WTC11 (cell line): ENCODE data around the gene TSR3. TPM values are rescaled to one million over a fixed set of nuclear protein-coding genes. Genes with fewer than 3 reads are reported as not detected.

Experiments
- ATAC-seq: fragments of 200-7000 bp; cut with Tn5 transposase; 2 replicates; pipeline ENCODE4 v1.10.0; 2021; ENCODE audit warnings: mild to moderate bottlenecking, moderate library complexity
- CTCF ChIA-PET: fragments of 300-600 bp; sonication (Branson Sonifier 250); formaldehyde crosslinking; loops from one replicate; lab custom pipeline; 2021; ENCODE audit warnings: antibody characterized with exemption; lab: Charles Lee
- POLR2A ChIA-PET: fragments of 350-600 bp; sonication (Branson Sonifier 250); formaldehyde crosslinking; loops from one replicate; lab custom pipeline; 2021; ENCODE audit warnings: antibody characterized with exemption; lab: Charles Lee
- DNase-seq: peaks from one replicate; pipeline ENCODE4 v3.0.0; 2021; ENCODE audit warnings: low spot score
- H3K27ac Mint-ChIP-seq: 2 replicates; pipeline ENCODE4 v1.8.0; 2021; ENCODE audit warnings: mixed read lengths
- H3K27me3 Mint-ChIP-seq: 2 replicates; pipeline ENCODE4 v1.8.0; 2021; ENCODE audit warnings: low read depth, mild to moderate bottlenecking, moderate library complexity, mixed read lengths
- H3K36me3 Mint-ChIP-seq: 2 replicates; pipeline ENCODE4 v1.8.0; 2021; ENCODE audit warnings: mixed read lengths
- H3K4me1 Mint-ChIP-seq: 2 replicates; pipeline ENCODE4 v1.8.0; 2022; ENCODE audit warnings: mixed read lengths
- H3K4me3 Mint-ChIP-seq: 2 replicates; pipeline ENCODE4 v1.8.0; 2021; ENCODE audit warnings: mild to moderate bottlenecking, moderate library complexity, mixed read lengths
- H3K9me3 Mint-ChIP-seq: 2 replicates; pipeline ENCODE4 v1.8.0; 2021; ENCODE audit warnings: mixed read lengths
- ERG ChIP-seq: fragments of 250-450 bp; sonication (Bioruptor Pico); IDR thresholded peaks from 2 replicates; pipeline ENCODE4 v1.8.0; 2021; ENCODE audit warnings: mild to moderate bottlenecking
- FOXK1 ChIP-seq: sonication (generic); formaldehyde crosslinking; IDR thresholded peaks from 2 replicates; pipeline ENCODE4 v1.8.0; 2022; ENCODE audit warnings: mild to moderate bottlenecking, moderate library complexity, missing genetic modification reagents
- GRHL2 ChIP-seq: fragments of 250-450 bp; sonication (Bioruptor Pico); IDR thresholded peaks from 2 replicates; pipeline ENCODE4 v1.8.0; 2022; ENCODE audit warnings: mild to moderate bottlenecking, moderate library complexity; ENCODE audit not compliant: insufficient replicate concordance, severe bottlenecking
- GTF2I ChIP-seq: fragments of 250-450 bp; sonication (Bioruptor Pico); conservative IDR thresholded peaks from 2 replicates; pipeline ENCODE4 v1.4.0; 2021; ENCODE audit warnings: mild to moderate bottlenecking
- JUN ChIP-seq: sonication (generic); formaldehyde crosslinking; IDR thresholded peaks from 2 replicates; pipeline ENCODE4 v1.8.0; 2023; ENCODE audit warnings: mild to moderate bottlenecking, missing genetic modification reagents
- RORB ChIP-seq: fragments of 250-450 bp; sonication (Bioruptor Pico); IDR thresholded peaks from 2 replicates; pipeline ENCODE4 v1.9.0; 2021; ENCODE audit warnings: mild to moderate bottlenecking
- SMAD3 ChIP-seq: sonication (generic); formaldehyde crosslinking; IDR thresholded peaks from 2 replicates; pipeline ENCODE4 v1.8.0; 2022; ENCODE audit warnings: missing genetic modification reagents, mild to moderate bottlenecking, borderline replicate concordance
- SP1 ChIP-seq: sonication (generic); formaldehyde crosslinking; conservative IDR thresholded peaks from 2 replicates; pipeline ENCODE4 v1.8.1; 2022; ENCODE audit warnings: missing genetic modification reagents
- ZBTB21 ChIP-seq: sonication (generic); formaldehyde crosslinking; IDR thresholded peaks from 2 replicates; pipeline ENCODE4 v1.8.1; 2023; ENCODE audit warnings: mild to moderate bottlenecking, missing genetic modification reagents, borderline replicate concordance
- ZBTB43 ChIP-seq: sonication (generic); formaldehyde crosslinking; IDR thresholded peaks from 2 replicates; pipeline ENCODE4 v1.8.1; 2023; ENCODE audit warnings: mild to moderate bottlenecking, missing genetic modification reagents
- ZNF219 ChIP-seq: sonication (generic); formaldehyde crosslinking; IDR thresholded peaks from 2 replicates; pipeline ENCODE4 v1.8.0; 2023; ENCODE audit warnings: missing genetic modification reagents, mild to moderate bottlenecking, borderline replicate concordance
- ZNF396 ChIP-seq: fragments of 250-450 bp; sonication (Bioruptor Pico); IDR thresholded peaks from 2 replicates; pipeline ENCODE4 v1.8.0; 2021; ENCODE audit warnings: mild to moderate bottlenecking, moderate library complexity, borderline replicate concordance
- ZNF423 ChIP-seq: fragments of 250-450 bp; sonication (Bioruptor Pico); IDR thresholded peaks from 2 replicates; pipeline ENCODE4 v2.1.2; 2022; ENCODE audit warnings: mild to moderate bottlenecking, moderate library complexity
- ZSCAN18 ChIP-seq: fragments of 250-450 bp; sonication (Bioruptor Pico); IDR thresholded peaks from 2 replicates; pipeline ENCODE4 v2.1.2; 2022; ENCODE audit warnings: mild to moderate bottlenecking, moderate library complexity
- total RNA-seq: library from RNA; stranded (reverse); gene quantifications from 3 replicates; pipeline ENCODE4 v1.2.3, GENCODE V29; 2021
- TF ChIP-seq, protein P1 (sequence below): sonication (generic); formaldehyde crosslinking; IDR thresholded peaks from 2 replicates; pipeline ENCODE4 v1.8.1; 2022; ENCODE audit warnings: missing genetic modification reagents, borderline replicate concordance
- TF ChIP-seq, protein P2 (sequence below): fragments of 250-450 bp; sonication (Bioruptor Pico); IDR thresholded peaks from 2 replicates; pipeline ENCODE4 v1.9.0; 2021; ENCODE audit warnings: moderate library complexity, mild to moderate bottlenecking, inconsistent platforms, borderline replicate concordance
- TF ChIP-seq, protein P3 (sequence below): sonication (generic); formaldehyde crosslinking; IDR thresholded peaks from 2 replicates; pipeline ENCODE4 v1.8.1; 2023; ENCODE audit warnings: mild to moderate bottlenecking, missing genetic modification reagents
- TF ChIP-seq, protein P4 (sequence below): sonication (generic); formaldehyde crosslinking; conservative IDR thresholded peaks from 2 replicates; pipeline ENCODE4 v1.8.1; 2023; ENCODE audit warnings: mild to moderate bottlenecking, low read depth, missing genetic modification reagents, moderate library complexity

The TSR3 gene
- total RNA-seq, 1 experiment from 2014 or later = 66.3 TPM

- TF ChIP-seq, protein P1, sequence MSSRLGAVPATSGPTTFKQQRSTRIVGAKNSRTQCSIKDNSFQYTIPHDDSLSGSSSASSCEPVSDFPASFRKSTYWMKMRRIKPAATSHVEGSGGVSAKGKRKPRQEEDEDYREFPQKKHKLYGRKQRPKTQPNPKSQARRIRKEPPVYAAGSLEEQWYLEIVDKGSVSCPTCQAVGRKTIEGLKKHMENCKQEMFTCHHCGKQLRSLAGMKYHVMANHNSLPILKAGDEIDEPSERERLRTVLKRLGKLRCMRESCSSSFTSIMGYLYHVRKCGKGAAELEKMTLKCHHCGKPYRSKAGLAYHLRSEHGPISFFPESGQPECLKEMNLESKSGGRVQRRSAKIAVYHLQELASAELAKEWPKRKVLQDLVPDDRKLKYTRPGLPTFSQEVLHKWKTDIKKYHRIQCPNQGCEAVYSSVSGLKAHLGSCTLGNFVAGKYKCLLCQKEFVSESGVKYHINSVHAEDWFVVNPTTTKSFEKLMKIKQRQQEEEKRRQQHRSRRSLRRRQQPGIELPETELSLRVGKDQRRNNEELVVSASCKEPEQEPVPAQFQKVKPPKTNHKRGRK = 0 out of 2 replicates have a peak, but pooled peaks have one; percentile 47
- TF ChIP-seq SP1 (CRISPR knock-in tag) = no peak
Measured at GRCh38 chr16:1308036-1308976, 43.4 kb downstream of the TSR3 start (continued).

DNA sequence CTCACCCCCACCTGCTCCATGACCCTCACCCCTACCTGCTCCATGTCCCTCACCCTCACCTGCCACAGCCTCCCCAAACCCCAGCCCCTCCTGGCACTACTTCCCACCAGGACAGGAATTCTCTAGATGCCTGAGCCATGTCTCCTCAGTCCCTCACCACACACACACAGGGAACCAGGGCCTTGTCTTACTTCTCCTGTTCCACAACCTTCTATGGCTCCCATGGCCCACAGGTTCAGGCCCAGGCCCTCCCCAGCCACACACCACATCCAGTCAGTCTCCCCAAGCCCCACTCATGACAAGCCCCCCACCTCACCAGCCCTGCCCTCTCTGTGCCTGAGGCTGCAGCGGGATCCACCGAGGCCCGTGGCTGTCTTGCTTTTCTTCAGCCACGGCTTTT lies 45.3 kb downstream of the TSR3 start:
- CTCF ChIA-PET = interaction anchor here (0.7 to 1.6 kb wide), 3 partner anchors 16 to 249 kb away, joined by 3 to 9 read pairs (median 3); no protein-coding TSS in a partner anchor
- H3K4me1 Mint-ChIP-seq = peaks cover 18% of the 10 kb centered on the region
- H3K27me3 Mint-ChIP-seq = no peaks in the 10 kb centered on the region
- no peaks in the 10 kb centered on the region for H3K9me3 Mint-ChIP-seq
- DNase-seq = no peak
- 0 out of 2 replicates have a peak, but pooled peaks cover 7% of the 10 kb centered on the region for H3K36me3 Mint-ChIP-seq
- ATAC-seq = no peak
- H3K27ac Mint-ChIP-seq = peak overlapping the region; percentile 80
- peak overlapping the region; percentile 37; the same call in 1 of the 2 replicates for H3K4me3 Mint-ChIP-seq
- POLR2A ChIA-PET = no interaction called here
- TF ChIP-seq ZNF423 (no peak), FOXK1 (CRISPR knock-in tag) (no peak), SMAD3 (CRISPR knock-in tag) (no peak), ZBTB21 (no peak), ZNF219 (CRISPR knock-in tag) (no peak), JUN (CRISPR knock-in tag) (no peak), GRHL2 (CRISPR knock-in tag) (no peak), ZSCAN18 (CRISPR knock-in tag) (no peak), RORB (CRISPR knock-in tag) (no peak), ZNF396 (CRISPR knock-in tag) (no peak), GTF2I (CRISPR knock-in tag) (no peak), SP1 (CRISPR knock-in tag) (no peak)
- TF ChIP-seq, protein P2, sequence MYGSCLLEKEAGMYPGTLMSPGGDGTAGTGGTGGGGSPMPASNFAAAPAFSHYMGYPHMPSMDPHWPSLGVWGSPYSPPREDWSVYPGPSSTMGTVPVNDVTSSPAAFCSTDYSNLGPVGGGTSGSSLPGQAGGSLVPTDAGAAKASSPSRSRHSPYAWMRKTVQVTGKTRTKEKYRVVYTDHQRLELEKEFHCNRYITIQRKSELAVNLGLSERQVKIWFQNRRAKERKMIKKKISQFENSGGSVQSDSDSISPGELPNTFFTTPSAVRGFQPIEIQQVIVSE (CRISPR knock-in tag) = no peak
- TF ChIP-seq, protein P1 = no peak

GRCh38 chr16:1305823-1306222 lies 45.9 kb downstream of the TSR3 start:
- POLR2A ChIA-PET = no interaction called here
- DNase-seq = no peak
- H3K9me3 Mint-ChIP-seq = no peaks in the 10 kb centered on the region
- TF ChIP-seq, protein P3, sequence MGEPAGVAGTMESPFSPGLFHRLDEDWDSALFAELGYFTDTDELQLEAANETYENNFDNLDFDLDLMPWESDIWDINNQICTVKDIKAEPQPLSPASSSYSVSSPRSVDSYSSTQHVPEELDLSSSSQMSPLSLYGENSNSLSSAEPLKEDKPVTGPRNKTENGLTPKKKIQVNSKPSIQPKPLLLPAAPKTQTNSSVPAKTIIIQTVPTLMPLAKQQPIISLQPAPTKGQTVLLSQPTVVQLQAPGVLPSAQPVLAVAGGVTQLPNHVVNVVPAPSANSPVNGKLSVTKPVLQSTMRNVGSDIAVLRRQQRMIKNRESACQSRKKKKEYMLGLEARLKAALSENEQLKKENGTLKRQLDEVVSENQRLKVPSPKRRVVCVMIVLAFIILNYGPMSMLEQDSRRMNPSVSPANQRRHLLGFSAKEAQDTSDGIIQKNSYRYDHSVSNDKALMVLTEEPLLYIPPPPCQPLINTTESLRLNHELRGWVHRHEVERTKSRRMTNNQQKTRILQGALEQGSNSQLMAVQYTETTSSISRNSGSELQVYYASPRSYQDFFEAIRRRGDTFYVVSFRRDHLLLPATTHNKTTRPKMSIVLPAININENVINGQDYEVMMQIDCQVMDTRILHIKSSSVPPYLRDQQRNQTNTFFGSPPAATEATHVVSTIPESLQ (CRISPR knock-in tag) = no peak
- TF ChIP-seq ERG (CRISPR knock-in tag) (no peak), ZBTB43 (no peak)
- TF ChIP-seq, protein P4, sequence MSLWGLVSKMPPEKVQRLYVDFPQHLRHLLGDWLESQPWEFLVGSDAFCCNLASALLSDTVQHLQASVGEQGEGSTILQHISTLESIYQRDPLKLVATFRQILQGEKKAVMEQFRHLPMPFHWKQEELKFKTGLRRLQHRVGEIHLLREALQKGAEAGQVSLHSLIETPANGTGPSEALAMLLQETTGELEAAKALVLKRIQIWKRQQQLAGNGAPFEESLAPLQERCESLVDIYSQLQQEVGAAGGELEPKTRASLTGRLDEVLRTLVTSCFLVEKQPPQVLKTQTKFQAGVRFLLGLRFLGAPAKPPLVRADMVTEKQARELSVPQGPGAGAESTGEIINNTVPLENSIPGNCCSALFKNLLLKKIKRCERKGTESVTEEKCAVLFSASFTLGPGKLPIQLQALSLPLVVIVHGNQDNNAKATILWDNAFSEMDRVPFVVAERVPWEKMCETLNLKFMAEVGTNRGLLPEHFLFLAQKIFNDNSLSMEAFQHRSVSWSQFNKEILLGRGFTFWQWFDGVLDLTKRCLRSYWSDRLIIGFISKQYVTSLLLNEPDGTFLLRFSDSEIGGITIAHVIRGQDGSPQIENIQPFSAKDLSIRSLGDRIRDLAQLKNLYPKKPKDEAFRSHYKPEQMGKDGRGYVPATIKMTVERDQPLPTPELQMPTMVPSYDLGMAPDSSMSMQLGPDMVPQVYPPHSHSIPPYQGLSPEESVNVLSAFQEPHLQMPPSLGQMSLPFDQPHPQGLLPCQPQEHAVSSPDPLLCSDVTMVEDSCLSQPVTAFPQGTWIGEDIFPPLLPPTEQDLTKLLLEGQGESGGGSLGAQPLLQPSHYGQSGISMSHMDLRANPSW (CRISPR knock-in tag) = no peak

More at GRCh38 chr16:1305823-1306222, 45.9 kb downstream of the TSR3 start:
- no peaks in the 10 kb centered on the region for H3K27me3 Mint-ChIP-seq
- CTCF ChIA-PET = interaction anchor here (0.7 to 1.6 kb wide), 3 partner anchors 16 to 249 kb away, joined by 3 to 9 read pairs (median 3); no protein-coding TSS in a partner anchor
- H3K27ac Mint-ChIP-seq = no peak overlapping the region
- no peak for ATAC-seq
- H3K36me3 Mint-ChIP-seq = 0 out of 2 replicates have a peak, but pooled peaks cover 7% of the 10 kb centered on the region
- peaks cover 13% of the 10 kb centered on the region for H3K4me1 Mint-ChIP-seq
- no peak overlapping the region for H3K4me3 Mint-ChIP-seq
